ENCODE results near the gene HSPA2.

HSPA2 gene

GRCh38 chr14:64574371-64575107 lies 34.0 kb downstream of the HSPA2 start:
- Histone ChIP-seq H3K9ac (ENCODE audit: low read length) (no peak overlapping the region), H3K27me3 (ENCODE audit: insufficient read depth, low read length) (no peaks in the 10 kb centered on the region), H2AFZ (ENCODE audit: low read length) (no peak overlapping the region), H3K4me1 (ENCODE audit: insufficient read depth, low read length, severe bottlenecking) (no peaks in the 10 kb centered on the region), H3K9me3 (ENCODE audit: low read length) (no peaks in the 10 kb centered on the region), H3K4me3 (ENCODE audit: low read depth, low read length, poor library complexity, severe bottlenecking) (no peak overlapping the region), H3K79me2 (ENCODE audit: insufficient read depth, low read length) (no peaks in the 10 kb centered on the region), H3K27ac (ENCODE audit: low read depth, low read length, poor library complexity, severe bottlenecking) (no peak overlapping the region), H4K20me1 (ENCODE audit: insufficient read depth, low read length) (no peaks in the 10 kb centered on the region), H3K4me2 (ENCODE audit: low read length) (no peak overlapping the region), H3K36me3 (ENCODE audit: insufficient read depth, low read length) (no peaks in the 10 kb centered on the region), H3K9me2 (ENCODE audit: low read depth, low read length) (no peaks in the 10 kb centered on the region), H3F3A (ENCODE audit: insufficient read depth, low read length) (no peaks in the 10 kb centered on the region)
- no peak for TF ChIP-seq CTCF (IDR thresholded peaks at IDR 0.05; ENCODE audit: low read length)
- no peak for TF ChIP-seq EZH2 (IDR thresholded peaks at IDR 0.05; ENCODE audit: borderline replicate concordance, low read length)

DNA sequence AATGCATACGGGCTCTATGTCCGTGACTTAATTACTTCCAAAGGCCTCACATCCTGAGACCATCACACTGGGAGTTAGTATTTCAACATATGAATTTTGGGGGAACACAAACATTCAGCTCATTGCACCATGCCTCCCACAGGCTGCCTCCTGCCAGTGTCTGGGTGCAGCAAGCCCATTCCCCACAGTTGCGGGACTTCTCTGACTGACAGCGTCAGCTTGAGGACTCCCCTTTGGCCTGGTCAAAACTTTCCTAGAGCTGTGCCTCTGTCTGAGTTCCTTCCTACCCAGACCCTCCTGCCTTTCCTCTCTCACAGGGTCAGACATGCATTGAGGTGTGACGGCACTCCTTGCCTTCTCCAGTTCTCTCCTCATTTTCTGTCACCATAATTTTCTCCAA lies 36.7 kb downstream of the HSPA2 start:
- Histone ChIP-seq H3K36me3 (ENCODE audit: insufficient read depth, low read length) (no peaks in the 10 kb centered on the region), H3K27ac (ENCODE audit: low read depth, low read length, poor library complexity, severe bottlenecking) (no peak overlapping the region), H4K20me1 (ENCODE audit: insufficient read depth, low read length) (no peaks in the 10 kb centered on the region), H2AFZ (ENCODE audit: low read length) (no peak overlapping the region), H3K79me2 (ENCODE audit: insufficient read depth, low read length) (no peaks in the 10 kb centered on the region), H3F3A (ENCODE audit: insufficient read depth, low read length) (no peaks in the 10 kb centered on the region), H3K27me3 (ENCODE audit: insufficient read depth, low read length) (no peaks in the 10 kb centered on the region), H3K4me2 (ENCODE audit: low read length) (no peak overlapping the region), H3K9me2 (ENCODE audit: low read depth, low read length) (no peaks in the 10 kb centered on the region), H3K9me3 (ENCODE audit: low read length) (no peaks in the 10 kb centered on the region), H3K9ac (ENCODE audit: low read length) (no peak overlapping the region), H3K4me3 (ENCODE audit: low read depth, low read length, poor library complexity, severe bottlenecking) (no peak overlapping the region), H3K4me1 (ENCODE audit: insufficient read depth, low read length, severe bottlenecking) (no peaks in the 10 kb centered on the region)
- TF ChIP-seq EZH2 (IDR thresholded peaks at IDR 0.05; ENCODE audit: borderline replicate concordance, low read length), result no peak
- no peak for TF ChIP-seq CTCF (IDR thresholded peaks at IDR 0.05; ENCODE audit: low read length)

- Histone ChIP-seq H3K27me3 (ENCODE audit: insufficient read depth, low read length) (no peaks in the 10 kb centered on the region), H2AFZ (ENCODE audit: low read length) (no peak overlapping the region), H3F3A (ENCODE audit: insufficient read depth, low read length) (no peaks in the 10 kb centered on the region), H3K79me2 (ENCODE audit: insufficient read depth, low read length) (no peaks in the 10 kb centered on the region), H3K4me3 (ENCODE audit: low read depth, low read length, poor library complexity, severe bottlenecking) (no peak overlapping the region), H3K27ac (ENCODE audit: low read depth, low read length, poor library complexity, severe bottlenecking) (no peak overlapping the region), H4K20me1 (ENCODE audit: insufficient read depth, low read length) (no peaks in the 10 kb centered on the region), H3K36me3 (ENCODE audit: insufficient read depth, low read length) (no peaks in the 10 kb centered on the region), H3K9ac (ENCODE audit: low read length) (no peak overlapping the region), H3K9me2 (ENCODE audit: low read depth, low read length) (no peaks in the 10 kb centered on the region), H3K4me1 (ENCODE audit: insufficient read depth, low read length, severe bottlenecking) (no peaks in the 10 kb centered on the region), H3K4me2 (ENCODE audit: low read length) (no peak overlapping the region), H3K9me3 (ENCODE audit: low read length) (no peaks in the 10 kb centered on the region)
- no peak for TF ChIP-seq EZH2 (IDR thresholded peaks at IDR 0.05; ENCODE audit: borderline replicate concordance, low read length)
These were observed 39.9 kb downstream of the HSPA2 start for GRCh38 chr14:64580467-64580866.

GRCh38 chr14:64581363-64581762 lies 40.8 kb downstream of the HSPA2 start:
- Histone ChIP-seq H3K4me3 (ENCODE audit: low read depth, low read length, poor library complexity, severe bottlenecking) (no peak overlapping the region), H3K27ac (ENCODE audit: low read depth, low read length, poor library complexity, severe bottlenecking) (no peak overlapping the region), H3K36me3 (ENCODE audit: insufficient read depth, low read length) (no peaks in the 10 kb centered on the region), H3K9me3 (ENCODE audit: low read length) (no peaks in the 10 kb centered on the region), H4K20me1 (ENCODE audit: insufficient read depth, low read length) (no peaks in the 10 kb centered on the region), H3K9ac (ENCODE audit: low read length) (no peak overlapping the region), H3K4me2 (ENCODE audit: low read length) (no peak overlapping the region), H3K9me2 (ENCODE audit: low read depth, low read length) (no peaks in the 10 kb centered on the region), H3K4me1 (ENCODE audit: insufficient read depth, low read length, severe bottlenecking) (no peaks in the 10 kb centered on the region), H3K27me3 (ENCODE audit: insufficient read depth, low read length) (no peaks in the 10 kb centered on the region), H3K79me2 (ENCODE audit: insufficient read depth, low read length) (no peaks in the 10 kb centered on the region), H2AFZ (ENCODE audit: low read length) (no peak overlapping the region), H3F3A (ENCODE audit: insufficient read depth, low read length) (no peaks in the 10 kb centered on the region)
- TF ChIP-seq CTCF (IDR thresholded peaks at IDR 0.05; ENCODE audit: low read length) (no peak), EZH2 (IDR thresholded peaks at IDR 0.05; ENCODE audit: borderline replicate concordance, low read length) (no peak)
